SH-SY5Y (cell line): ENCODE data around the gene KCNG2.

Source experiments
- GATA2 ChIP-seq: IDR thresholded peaks from 2 replicates; pipeline ENCODE4 v1.6.1; 2011; ENCODE audit warnings: mild to moderate bottlenecking, low read depth, low read length
- GATA3 ChIP-seq: IDR thresholded peaks from 2 replicates; pipeline ENCODE4 v1.6.1; 2011; ENCODE audit warnings: low read depth, mild to moderate bottlenecking, low read length, moderate library complexity

DNA sequence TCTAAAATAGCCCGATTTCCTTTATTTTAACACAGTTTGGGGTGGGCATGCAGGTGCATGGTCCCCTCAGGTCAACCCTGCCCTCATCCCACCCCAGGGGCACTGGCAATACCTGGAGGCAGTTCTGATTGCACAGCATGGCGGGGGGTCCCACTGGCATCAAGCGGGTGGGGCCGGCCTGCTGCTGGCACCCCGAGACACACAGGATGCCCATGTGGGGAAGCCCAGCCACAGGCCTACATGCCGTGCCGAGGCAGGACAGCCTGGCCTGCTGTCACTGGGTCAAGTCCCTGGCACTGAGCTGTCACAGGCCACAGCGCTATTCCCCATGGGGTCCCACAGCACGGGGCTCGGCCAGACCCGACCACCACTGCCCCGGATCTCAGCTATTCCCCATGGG, 11.9 kb upstream of the KCNG2 start:
- TF ChIP-seq GATA3 = no peak
- no peak for TF ChIP-seq GATA2
